HG02943 (cell line): ENCODE data around the gene NME3.

Experiments used
- ATAC-seq: cut with Tn5 transposase; IDR thresholded peaks from one replicate; pipeline ENCODE4 v1.9.1; 2021; ENCODE audit warnings: mild to moderate bottlenecking, low read depth, moderate library complexity; ENCODE audit not compliant: unreplicated experiment

The NME3 gene

GRCh38 chr16:1770328-1771187, 785 bp downstream of the NME3 start:
- ATAC-seq = no peak

GRCh38 chr16:1769402-1770300, 1.7 kb downstream of the NME3 start:
- ATAC-seq = no peak

- ATAC-seq = no peak
Measured at GRCh38 chr16:1768767-1769401, 2.5 kb downstream of the NME3 start.

- ATAC-seq = no peak
Measured at GRCh38 chr16:1768061-1768766, 3.1 kb downstream of the NME3 start.

- no peak for ATAC-seq
Measured at GRCh38 chr16:1767116-1767994, 4.0 kb downstream of the NME3 start.

- no peak for ATAC-seq
Measured at GRCh38 chr16:1766701-1767100, 4.6 kb downstream of the NME3 start.

GRCh38 chr16:1766231-1766630, 5.1 kb downstream of the NME3 start:
- no peak for ATAC-seq

- ATAC-seq = no peak
Measured at GRCh38 chr16:1765826-1766225, 5.5 kb downstream of the NME3 start.

- ATAC-seq = no peak
Measured at GRCh38 chr16:1764971-1765370, 6.4 kb downstream of the NME3 start.

- no peak for ATAC-seq
Measured at GRCh38 chr16:1763521-1764511, 7.5 kb downstream of the NME3 start.

- no peak for ATAC-seq
Measured at GRCh38 chr16:1762879-1763520, 8.3 kb downstream of the NME3 start.

GRCh38 chr16:1762196-1762878, 9.0 kb downstream of the NME3 start:
- ATAC-seq = no peak

GRCh38 chr16:1761751-1762150, 9.6 kb downstream of the NME3 start:
- no peak for ATAC-seq

GRCh38 chr16:1760911-1761310, 10.4 kb downstream of the NME3 start:
- no peak for ATAC-seq

GRCh38 chr16:1759511-1759910, 11.8 kb downstream of the NME3 start:
- no peak for ATAC-seq

- ATAC-seq = no peak
Measured at GRCh38 chr16:1758923-1759322, 12.4 kb downstream of the NME3 start.
